ENCODE data around the gene KCTD16.

KCTD16 gene

DNA sequence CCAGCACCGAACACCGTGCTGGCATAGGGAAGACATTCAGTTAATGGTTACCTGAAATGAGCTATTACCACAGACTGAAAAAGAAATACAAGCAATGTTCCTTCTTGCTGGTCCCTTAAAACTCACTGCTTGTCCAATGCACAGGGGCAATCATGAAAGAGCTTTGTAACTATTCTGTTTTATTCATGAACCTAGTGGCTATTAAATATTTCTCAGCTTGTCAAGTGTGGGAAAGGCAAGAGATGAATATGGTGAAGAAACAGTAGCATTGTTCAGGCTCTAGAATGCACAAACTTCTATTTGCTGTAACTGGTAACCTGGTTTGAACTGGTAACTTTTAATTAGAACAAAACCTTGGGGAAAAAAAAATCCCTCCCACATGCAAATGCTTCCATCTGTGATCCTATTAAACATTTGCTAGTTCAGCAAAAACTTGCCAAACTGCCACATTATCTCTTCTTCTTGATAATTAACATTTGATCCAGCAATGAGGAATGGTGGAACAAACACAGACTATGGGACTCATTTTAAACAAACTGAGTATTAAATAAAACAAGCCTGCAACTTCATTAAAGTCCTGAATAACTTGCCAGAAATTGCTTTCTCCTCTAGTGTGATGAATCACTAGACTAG lies 36.4 kb upstream of the KCTD16 start:
- no peak overlapping the region for H3K4me3 ChIP-seq (ENCODE audit: low read depth in 1 of 2, low read length in 2 of 2)
- H3K27ac ChIP-seq (ENCODE audit: low read depth, low read length): no peak overlapping the region
- no peaks in the 10 kb centered on the region for H3K9me3 ChIP-seq (ENCODE audit: control insufficient read depth in 1 of 2, low read length in 2 of 2)
- H3K36me3 ChIP-seq (ENCODE audit: control insufficient read depth in 1 of 2, insufficient read depth in 2 of 2, low read length in 2 of 2): no peaks in the 10 kb centered on the region
- H3K27me3 ChIP-seq (ENCODE audit: control insufficient read depth in 1 of 2, insufficient read depth in 2 of 2, low read length in 2 of 2): no peaks in the 10 kb centered on the region
- H3K9ac ChIP-seq (ENCODE audit: low read depth in 1 of 2, low read length in 2 of 2): no peak overlapping the region
- no peaks in the 10 kb centered on the region for H3K4me1 ChIP-seq (ENCODE audit: control insufficient read depth in 1 of 2, insufficient read depth in 2 of 2, low read length in 2 of 2)

DNA sequence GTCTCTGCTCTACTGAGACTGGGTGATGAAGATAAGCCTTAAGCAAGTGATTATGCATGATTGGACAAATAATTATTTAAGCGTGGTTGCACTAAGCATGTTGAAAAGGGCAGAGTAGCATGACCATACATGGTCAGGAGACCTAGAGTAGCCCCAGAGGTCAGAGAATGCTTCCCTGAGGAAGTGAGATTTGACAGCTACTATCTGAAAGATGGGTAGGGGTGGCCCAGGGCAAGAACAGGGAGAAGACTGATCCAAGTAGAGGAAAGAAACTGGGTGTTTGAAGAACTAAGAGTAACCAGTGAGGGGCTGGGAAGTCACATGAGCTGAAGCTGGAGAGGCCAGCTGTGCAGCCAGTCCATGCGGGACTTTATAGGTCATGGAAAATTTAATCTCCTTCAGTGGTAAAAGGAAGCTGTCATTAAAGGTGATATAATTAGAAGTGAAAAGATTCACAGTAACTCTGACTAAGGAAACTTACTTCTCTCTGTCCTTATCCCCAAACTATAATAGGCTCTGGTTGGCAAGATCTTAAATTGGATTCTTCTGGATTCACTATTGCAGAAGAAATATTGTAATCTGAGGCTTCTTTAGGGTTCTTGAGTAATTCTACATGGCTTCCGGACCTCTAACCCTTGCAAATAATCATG lies 35.4 kb upstream of the KCTD16 start:
- Histone ChIP-seq H3K27me3 (ENCODE audit: control insufficient read depth in 1 of 2, insufficient read depth in 2 of 2, low read length in 2 of 2) (no peaks in the 10 kb centered on the region), H3K9me3 (ENCODE audit: control insufficient read depth in 1 of 2, low read length in 2 of 2) (no peaks in the 10 kb centered on the region), H3K9ac (ENCODE audit: low read depth in 1 of 2, low read length in 2 of 2) (no peak overlapping the region), H3K36me3 (ENCODE audit: control insufficient read depth in 1 of 2, insufficient read depth in 2 of 2, low read length in 2 of 2) (no peaks in the 10 kb centered on the region), H3K4me3 (ENCODE audit: low read depth in 1 of 2, low read length in 2 of 2) (no peak overlapping the region), H3K27ac (ENCODE audit: low read depth, low read length) (no peak overlapping the region), H3K4me1 (ENCODE audit: control insufficient read depth in 1 of 2, insufficient read depth in 2 of 2, low read length in 2 of 2) (no peaks in the 10 kb centered on the region)

DNA sequence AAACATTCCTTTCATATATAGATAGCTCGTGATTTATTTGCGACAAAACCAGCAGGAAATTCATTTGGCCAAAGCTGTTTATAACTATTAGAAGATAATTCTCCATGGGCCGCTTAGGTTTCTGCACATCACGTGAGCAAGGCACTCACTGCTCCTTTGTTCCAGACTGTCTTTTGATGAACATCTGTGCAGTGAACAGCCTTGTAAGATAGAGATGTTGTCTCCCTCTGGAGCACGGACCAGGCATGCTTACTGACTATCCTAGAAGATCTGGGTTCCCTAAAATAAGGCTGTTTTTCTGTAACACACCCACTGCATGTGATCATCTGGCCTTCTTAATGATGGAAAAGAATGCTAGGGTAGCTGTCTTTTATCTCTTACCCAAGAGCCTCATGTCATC lies 31.1 kb upstream of the KCTD16 start:
- Histone ChIP-seq H3K4me3 (ENCODE audit: low read depth in 1 of 2, low read length in 2 of 2) (no peak overlapping the region), H3K4me1 (ENCODE audit: control insufficient read depth in 1 of 2, insufficient read depth in 2 of 2, low read length in 2 of 2) (peaks cover 0 to under 1% of the 10 kb centered on the region in 2 donors), H3K27ac (ENCODE audit: low read depth, low read length) (no peak overlapping the region), H3K27me3 (ENCODE audit: control insufficient read depth in 1 of 2, insufficient read depth in 2 of 2, low read length in 2 of 2) (peaks cover 4 to 7% of the 10 kb centered on the region in 2 donors), H3K9ac (ENCODE audit: low read depth in 1 of 2, low read length in 2 of 2) (no peak overlapping the region), H3K9me3 (ENCODE audit: control insufficient read depth in 1 of 2, low read length in 2 of 2) (no peaks in the 10 kb centered on the region), H3K36me3 (ENCODE audit: control insufficient read depth in 1 of 2, insufficient read depth in 2 of 2, low read length in 2 of 2) (no peaks in the 10 kb centered on the region)

GRCh38 chr5:144141585-144141984 lies 29.1 kb upstream of the KCTD16 start:
- H3K4me3 ChIP-seq (ENCODE audit: low read depth in 1 of 2, low read length in 2 of 2): no peak overlapping the region
- H3K36me3 ChIP-seq (ENCODE audit: control insufficient read depth in 1 of 2, insufficient read depth in 2 of 2, low read length in 2 of 2): no peaks in the 10 kb centered on the region
- H3K27ac ChIP-seq (ENCODE audit: low read depth, low read length): no peak overlapping the region
- peaks cover 4 to 7% of the 10 kb centered on the region in 2 donors for H3K27me3 ChIP-seq (ENCODE audit: control insufficient read depth in 1 of 2, insufficient read depth in 2 of 2, low read length in 2 of 2)
- H3K9ac ChIP-seq (ENCODE audit: low read depth in 1 of 2, low read length in 2 of 2): no peak overlapping the region
- no peaks in the 10 kb centered on the region for H3K9me3 ChIP-seq (ENCODE audit: control insufficient read depth in 1 of 2, low read length in 2 of 2)
- peaks cover 6 to 15% of the 10 kb centered on the region in 2 donors for H3K4me1 ChIP-seq (ENCODE audit: control insufficient read depth in 1 of 2, insufficient read depth in 2 of 2, low read length in 2 of 2)

DNA sequence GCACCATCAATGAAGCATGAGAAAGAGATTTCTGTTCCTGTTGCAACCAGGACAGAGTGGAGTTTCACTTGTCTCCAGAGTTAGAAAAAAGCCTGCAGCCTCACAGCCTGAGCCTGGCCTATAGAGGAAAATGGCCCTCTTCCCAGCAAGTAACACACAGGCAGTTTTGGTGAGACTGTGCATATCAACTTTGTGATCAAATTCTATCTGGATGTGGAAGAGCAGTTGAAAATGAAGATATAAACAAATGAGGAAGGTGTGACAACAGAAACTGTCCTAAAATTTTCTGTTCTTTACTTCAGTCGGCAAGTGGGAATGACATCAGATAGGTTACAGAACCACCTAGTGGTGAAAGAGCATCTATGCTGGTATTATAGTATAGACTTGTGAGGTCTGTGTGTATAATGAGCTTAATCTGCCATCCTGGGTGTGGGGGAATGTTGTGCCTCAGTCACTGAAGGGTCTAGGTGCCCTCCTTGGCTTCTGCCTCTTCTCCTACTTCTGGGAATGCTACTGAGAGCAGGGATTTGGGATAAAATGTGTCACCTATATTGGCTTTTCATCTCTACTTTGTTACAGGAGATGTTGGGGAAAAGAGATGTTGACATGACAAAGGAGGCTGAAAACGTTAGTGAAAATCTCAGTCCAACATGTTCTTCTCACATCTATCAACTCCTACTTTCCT lies 28.4 kb upstream of the KCTD16 start:
- no peaks in the 10 kb centered on the region for H3K36me3 ChIP-seq (ENCODE audit: control insufficient read depth in 1 of 2, insufficient read depth in 2 of 2, low read length in 2 of 2)
- H3K9me3 ChIP-seq (ENCODE audit: control insufficient read depth in 1 of 2, low read length in 2 of 2): no peaks in the 10 kb centered on the region
- no peak overlapping the region for H3K9ac ChIP-seq (ENCODE audit: low read depth in 1 of 2, low read length in 2 of 2)
- no peak overlapping the region for H3K27ac ChIP-seq (ENCODE audit: low read depth, low read length)
- peaks cover 4 to 7% of the 10 kb centered on the region in 2 donors for H3K27me3 ChIP-seq (ENCODE audit: control insufficient read depth in 1 of 2, insufficient read depth in 2 of 2, low read length in 2 of 2)
- H3K4me1 ChIP-seq (ENCODE audit: control insufficient read depth in 1 of 2, insufficient read depth in 2 of 2, low read length in 2 of 2): peaks cover 6 to 15% of the 10 kb centered on the region in 2 donors
- H3K4me3 ChIP-seq (ENCODE audit: low read depth in 1 of 2, low read length in 2 of 2): no peak overlapping the region

DNA sequence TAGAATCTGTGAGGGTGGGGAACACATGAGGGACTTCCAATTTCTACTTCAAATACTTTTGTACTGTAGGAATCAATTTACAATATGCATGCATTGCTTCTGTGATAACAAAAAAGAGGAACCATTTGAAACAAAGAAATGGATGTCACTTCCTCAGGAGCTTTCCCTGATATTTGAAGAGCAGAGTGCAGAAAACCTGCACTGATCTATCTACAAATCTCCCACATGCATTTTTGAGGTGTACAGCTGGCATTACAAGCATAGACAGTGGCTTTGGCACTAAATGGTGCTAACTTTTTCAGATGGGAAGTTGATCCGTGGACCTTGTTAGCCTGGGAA lies 27.9 kb upstream of the KCTD16 start:
- Histone ChIP-seq H3K4me3 (ENCODE audit: low read depth in 1 of 2, low read length in 2 of 2) (no peak overlapping the region), H3K9ac (ENCODE audit: low read depth in 1 of 2, low read length in 2 of 2) (no peak overlapping the region), H3K36me3 (ENCODE audit: control insufficient read depth in 1 of 2, insufficient read depth in 2 of 2, low read length in 2 of 2) (no peaks in the 10 kb centered on the region), H3K4me1 (ENCODE audit: control insufficient read depth in 1 of 2, insufficient read depth in 2 of 2, low read length in 2 of 2) (peaks cover 6 to 15% of the 10 kb centered on the region in 2 donors), H3K27ac (ENCODE audit: low read depth, low read length) (no peak overlapping the region), H3K9me3 (ENCODE audit: control insufficient read depth in 1 of 2, low read length in 2 of 2) (no peaks in the 10 kb centered on the region), H3K27me3 (ENCODE audit: control insufficient read depth in 1 of 2, insufficient read depth in 2 of 2, low read length in 2 of 2) (peaks cover 4 to 7% of the 10 kb centered on the region in 2 donors)

- no peaks in the 10 kb centered on the region for H3K36me3 ChIP-seq (ENCODE audit: control insufficient read depth in 1 of 2, insufficient read depth in 2 of 2, low read length in 2 of 2)
- peaks cover 4 to 7% of the 10 kb centered on the region in 2 donors for H3K27me3 ChIP-seq (ENCODE audit: control insufficient read depth in 1 of 2, insufficient read depth in 2 of 2, low read length in 2 of 2)
- peaks cover 6 to 15% of the 10 kb centered on the region in 2 donors for H3K4me1 ChIP-seq (ENCODE audit: control insufficient read depth in 1 of 2, insufficient read depth in 2 of 2, low read length in 2 of 2)
- no peak overlapping the region for H3K9ac ChIP-seq (ENCODE audit: low read depth in 1 of 2, low read length in 2 of 2)
- H3K4me3 ChIP-seq (ENCODE audit: low read depth in 1 of 2, low read length in 2 of 2): no peak overlapping the region
- no peak overlapping the region for H3K27ac ChIP-seq (ENCODE audit: low read depth, low read length)
- H3K9me3 ChIP-seq (ENCODE audit: control insufficient read depth in 1 of 2, low read length in 2 of 2): no peaks in the 10 kb centered on the region
These were observed 27.0 kb upstream of the KCTD16 start for GRCh38 chr5:144143625-144144024.

GRCh38 chr5:144144956-144145751 lies 25.5 kb upstream of the KCTD16 start:
- H3K36me3 ChIP-seq (ENCODE audit: control insufficient read depth in 1 of 2, insufficient read depth in 2 of 2, low read length in 2 of 2): no peaks in the 10 kb centered on the region
- H3K27ac ChIP-seq (ENCODE audit: low read depth, low read length): no peak overlapping the region
- no peak overlapping the region for H3K4me3 ChIP-seq (ENCODE audit: low read depth in 1 of 2, low read length in 2 of 2)
- H3K27me3 ChIP-seq (ENCODE audit: control insufficient read depth in 1 of 2, insufficient read depth in 2 of 2, low read length in 2 of 2): peaks cover 4 to 7% of the 10 kb centered on the region in 2 donors
- no peaks in the 10 kb centered on the region for H3K9me3 ChIP-seq (ENCODE audit: control insufficient read depth in 1 of 2, low read length in 2 of 2)
- no peak overlapping the region for H3K9ac ChIP-seq (ENCODE audit: low read depth in 1 of 2, low read length in 2 of 2)
- H3K4me1 ChIP-seq (ENCODE audit: control insufficient read depth in 1 of 2, insufficient read depth in 2 of 2, low read length in 2 of 2): peaks cover 6 to 15% of the 10 kb centered on the region in 2 donors

- no peak overlapping the region for H3K9ac ChIP-seq (ENCODE audit: low read depth in 1 of 2, low read length in 2 of 2)
- H3K27ac ChIP-seq (ENCODE audit: low read depth, low read length): no peak overlapping the region
- H3K9me3 ChIP-seq (ENCODE audit: control insufficient read depth in 1 of 2, low read length in 2 of 2): no peaks in the 10 kb centered on the region
- H3K27me3 ChIP-seq (ENCODE audit: control insufficient read depth in 1 of 2, insufficient read depth in 2 of 2, low read length in 2 of 2): no peaks in the 10 kb centered on the region
- H3K36me3 ChIP-seq (ENCODE audit: control insufficient read depth in 1 of 2, insufficient read depth in 2 of 2, low read length in 2 of 2): no peaks in the 10 kb centered on the region
- no peak overlapping the region for H3K4me3 ChIP-seq (ENCODE audit: low read depth in 1 of 2, low read length in 2 of 2)
- peaks cover 0 to 5% of the 10 kb centered on the region in 2 donors for H3K4me1 ChIP-seq (ENCODE audit: control insufficient read depth in 1 of 2, insufficient read depth in 2 of 2, low read length in 2 of 2)
These were observed 19.6 kb upstream of the KCTD16 start for GRCh38 chr5:144151026-144151425.

- Histone ChIP-seq H3K9ac (ENCODE audit: low read depth in 1 of 2, low read length in 2 of 2) (no peak overlapping the region), H3K27ac (ENCODE audit: low read depth, low read length) (no peak overlapping the region), H3K36me3 (ENCODE audit: control insufficient read depth in 1 of 2, insufficient read depth in 2 of 2, low read length in 2 of 2) (peaks cover 5 to 15% of the 10 kb centered on the region in 2 donors)
These were observed 13.9 kb upstream of the KCTD16 start for GRCh38 chr5:144156767-144157171.

More at GRCh38 chr5:144156767-144157171, 13.9 kb upstream of the KCTD16 start:
- H3K27me3 ChIP-seq (ENCODE audit: control insufficient read depth in 1 of 2, insufficient read depth in 2 of 2, low read length in 2 of 2): no peaks in the 10 kb centered on the region
- peaks cover 4 to 14% of the 10 kb centered on the region in 2 donors for H3K4me1 ChIP-seq (ENCODE audit: control insufficient read depth in 1 of 2, insufficient read depth in 2 of 2, low read length in 2 of 2)
- H3K4me3 ChIP-seq (ENCODE audit: low read depth in 1 of 2, low read length in 2 of 2): no peak overlapping the region
- no peaks in the 10 kb centered on the region for H3K9me3 ChIP-seq (ENCODE audit: control insufficient read depth in 1 of 2, low read length in 2 of 2)

All from duodenal mucosa (tissue), 2 donors.